SK-N-MC (cell line): ENCODE results near the gene TRIM46.
"Not testable (repeated sequence)": the region's sequence is repeated elsewhere in the genome, so short reads cannot be mapped to it uniquely, and the experiment has no call there.

ENCODE experiments used
- EZH2 ChIP-seq: fragments of 200-600 bp; sonication (generic); IDR thresholded peaks from one replicate; pipeline ENCODE4 v1.6.1; 2017; ENCODE audit warnings: antibody characterized with exemption
- FOXP2 ChIP-seq: optimal IDR thresholded peaks from 2 replicates; pipeline ENCODE3; 2011; ENCODE audit warnings: mild to moderate bottlenecking, moderate library complexity; ENCODE audit not compliant: insufficient read depth; ENCODE audit errors: extremely low read length, control extremely low read depth
- POLR2AphosphoS5 ChIP-seq: IDR thresholded peaks from 2 replicates; pipeline ENCODE4 v1.6.1; 2012; ENCODE audit warnings: mild to moderate bottlenecking, low read depth, low read length, borderline replicate concordance

GRCh38 chr1:155164625-155165024 is 9.0 kb upstream of the TRIM46 start:
- not testable (repeated sequence) for TF ChIP-seq POLR2AphosphoS5, EZH2, FOXP2
